ENCODE data around the gene RPS6KC1.
"Not testable (repeated sequence)": the region's sequence is repeated elsewhere in the genome, so short reads cannot be mapped to it uniquely, and the experiment has no call there.

Gene RPS6KC1

GRCh38 chr1:213281640-213282301, 230.7 kb downstream of the RPS6KC1 start:
- no peak for DNase-seq (ENCODE audit: low spot score)

- no peak for DNase-seq (ENCODE audit: low spot score)
Measured at GRCh38 chr1:213284626-213285025, 233.6 kb downstream of the RPS6KC1 start.

GRCh38 chr1:213286235-213286634, 235.2 kb downstream of the RPS6KC1 start:
- DNase-seq (ENCODE audit: low spot score): no peak

- no peak for DNase-seq (ENCODE audit: low spot score)
Measured at GRCh38 chr1:213287987-213288386, 236.9 kb downstream of the RPS6KC1 start.

GRCh38 chr1:213291526-213291925, 240.5 kb downstream of the RPS6KC1 start:
- no peak for DNase-seq (ENCODE audit: low spot score)

GRCh38 chr1:213292614-213293013, 241.6 kb downstream of the RPS6KC1 start:
- DNase-seq (ENCODE audit: low spot score): no peak

GRCh38 chr1:213295860-213296259, 244.8 kb downstream of the RPS6KC1 start:
- no peak for DNase-seq (ENCODE audit: low spot score)

GRCh38 chr1:213296558-213296957, 245.5 kb downstream of the RPS6KC1 start:
- DNase-seq (ENCODE audit: low spot score): no peak

GRCh38 chr1:213297021-213297420, 246.0 kb downstream of the RPS6KC1 start:
- no peak for DNase-seq (ENCODE audit: low spot score)

GRCh38 chr1:213300433-213300832, 249.4 kb downstream of the RPS6KC1 start:
- DNase-seq (ENCODE audit: low spot score): no peak

- DNase-seq (ENCODE audit: low spot score): not testable (repeated sequence)
Measured at GRCh38 chr1:213301524-213301923, 250.5 kb downstream of the RPS6KC1 start.

- no peak for DNase-seq (ENCODE audit: low spot score)
Measured at GRCh38 chr1:213303286-213303685, 252.2 kb downstream of the RPS6KC1 start.

- DNase-seq (ENCODE audit: low spot score): no peak
Measured at GRCh38 chr1:213315571-213315970, 264.5 kb downstream of the RPS6KC1 start.

- not testable (repeated sequence) for DNase-seq (ENCODE audit: low spot score)
Measured at GRCh38 chr1:213318458-213318857, 267.4 kb downstream of the RPS6KC1 start.

GRCh38 chr1:213320191-213320870, 269.3 kb downstream of the RPS6KC1 start:
- no peak for DNase-seq (ENCODE audit: low spot score)

All from HuH-7.5 (cell line).